SU-DHL-6 (cell line): ENCODE results near the gene VRK3.

Experiments used
- H2AFZ ChIP-seq: fragments of 200-600 bp; sonication (generic); 2 replicates; pipeline ENCODE4 v1.6.1; 2014; ENCODE audit warnings: low read depth, mild to moderate bottlenecking, moderate library complexity, mixed read lengths, antibody characterized with exemption, low read length; ENCODE audit not compliant: severe bottlenecking
- H3F3A ChIP-seq: fragments of 200-600 bp; shearing (Covaris generic); 2 replicates; pipeline ENCODE4 v1.6.0; 2016; ENCODE audit warnings: antibody characterized with exemption, mild to moderate bottlenecking; ENCODE audit not compliant: insufficient read depth
- H3K27ac ChIP-seq: fragments of 200-600 bp; sonication (generic); 2 replicates; pipeline ENCODE4 v1.5.1; 2016; ENCODE audit warnings: low read depth, mild to moderate bottlenecking, low read length, moderate library complexity, mixed read lengths
- H3K27me3 ChIP-seq: fragments of 200-600 bp; sonication (generic), shearing (Covaris generic); 2 replicates; pipeline ENCODE4 v1.6.0; 2014; ENCODE audit warnings: mild to moderate bottlenecking, low read length
- H3K36me3 ChIP-seq: fragments of 200-600 bp; sonication (generic); 2 replicates; pipeline ENCODE4 v1.6.1; 2014; ENCODE audit warnings: mild to moderate bottlenecking, low read length, mixed read lengths
- H3K4me2 ChIP-seq: fragments of 300-600, 200-600 bp; shearing (Covaris generic), sonication (generic); 2 replicates; pipeline ENCODE4 v1.6.0; 2014; ENCODE audit warnings: low read length, low read depth, mild to moderate bottlenecking; ENCODE audit not compliant: poor library complexity, severe bottlenecking
- H3K4me3 ChIP-seq: fragments of 200-600 bp; sonication (generic); 2 replicates; pipeline ENCODE4 v1.5.1; 2014; ENCODE audit warnings: antibody characterized with exemption, low read length, mild to moderate bottlenecking, mixed read lengths; ENCODE audit not compliant: insufficient read depth, poor library complexity, severe bottlenecking
- H3K79me2 ChIP-seq: fragments of 200-600 bp; sonication (generic); 2 replicates; pipeline ENCODE4 v1.6.1; 2014; ENCODE audit warnings: mild to moderate bottlenecking, low read length, moderate library complexity; ENCODE audit not compliant: insufficient read depth
- H3K9ac ChIP-seq: fragments of 200-600 bp; sonication (generic); 2 replicates; pipeline ENCODE4 v1.7.0; 2014; ENCODE audit warnings: mild to moderate bottlenecking, low read length
- H3K9me2 ChIP-seq: fragments of 200-600 bp; sonication (generic); replicated peaks from 2 replicates; pipeline ENCODE4 v1.6.1; 2014; ENCODE audit warnings: low read length; ENCODE audit not compliant: insufficient read depth
- H3K9me3 ChIP-seq: fragments of 200-600 bp; sonication (generic); 2 replicates; pipeline ENCODE4 v1.6.1; 2014; ENCODE audit warnings: low read length, mixed read lengths; ENCODE audit not compliant: insufficient read depth
- H4K20me1 ChIP-seq: fragments of 200-600 bp; sonication (generic); 2 replicates; pipeline ENCODE4 v1.6.1; 2014; ENCODE audit warnings: low read depth, mild to moderate bottlenecking, antibody characterized with exemption, low read length, moderate library complexity, mixed read lengths
- EZH2phosphoT487 ChIP-seq: fragments of 200-600 bp; sonication (generic), shearing (Covaris generic); conservative IDR thresholded peaks from 2 replicates; pipeline ENCODE4 v1.6.1; 2018; ENCODE audit warnings: mild to moderate bottlenecking, antibody characterized with exemption, low read length, moderate library complexity, mixed read lengths
- TF ChIP-seq, protein P1 (sequence below): fragments of 200-600 bp; sonication (generic); IDR thresholded peaks from one replicate; pipeline ENCODE4 v1.5.1; 2017; ENCODE audit warnings: antibody characterized with exemption, mild to moderate bottlenecking, low read length, moderate library complexity; ENCODE audit not compliant: insufficient read depth, poor library complexity, severe bottlenecking

Gene VRK3

DNA sequence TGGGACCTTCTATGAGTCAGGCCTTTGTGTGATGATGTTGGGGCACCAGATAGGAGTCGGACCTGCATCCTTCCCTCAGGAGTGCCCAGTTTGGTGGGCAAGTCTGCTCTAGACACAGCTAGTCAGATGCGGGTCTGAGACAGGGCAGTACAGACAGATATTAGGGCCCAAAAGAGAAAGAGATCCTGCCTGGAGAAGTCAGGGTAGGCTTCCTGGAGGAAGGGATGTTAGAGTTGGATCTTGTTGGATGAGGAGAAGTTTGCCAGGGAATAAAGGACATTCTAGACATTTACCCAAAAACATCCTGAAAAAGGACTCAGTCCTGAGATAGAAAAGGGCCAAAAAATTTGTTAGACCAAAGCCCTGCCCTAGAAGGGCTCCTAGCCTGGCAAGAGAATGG is 17.2 kb downstream of the VRK3 start:
- Histone ChIP-seq H3K36me3 (no peaks in the 10 kb centered on the region), H4K20me1 (no peaks in the 10 kb centered on the region), H3K9ac (no peak overlapping the region), H3K27ac (no peak overlapping the region), H3F3A (no peaks in the 10 kb centered on the region), H3K9me2 (no peaks in the 10 kb centered on the region), H3K4me2 (no peak overlapping the region), H2AFZ (no peak overlapping the region), H3K9me3 (no peaks in the 10 kb centered on the region), H3K79me2 (no peaks in the 10 kb centered on the region), H3K27me3 (no peaks in the 10 kb centered on the region), H3K4me3 (no peak overlapping the region)
- no peak for TF ChIP-seq EZH2phosphoT487
- TF ChIP-seq, protein P1, sequence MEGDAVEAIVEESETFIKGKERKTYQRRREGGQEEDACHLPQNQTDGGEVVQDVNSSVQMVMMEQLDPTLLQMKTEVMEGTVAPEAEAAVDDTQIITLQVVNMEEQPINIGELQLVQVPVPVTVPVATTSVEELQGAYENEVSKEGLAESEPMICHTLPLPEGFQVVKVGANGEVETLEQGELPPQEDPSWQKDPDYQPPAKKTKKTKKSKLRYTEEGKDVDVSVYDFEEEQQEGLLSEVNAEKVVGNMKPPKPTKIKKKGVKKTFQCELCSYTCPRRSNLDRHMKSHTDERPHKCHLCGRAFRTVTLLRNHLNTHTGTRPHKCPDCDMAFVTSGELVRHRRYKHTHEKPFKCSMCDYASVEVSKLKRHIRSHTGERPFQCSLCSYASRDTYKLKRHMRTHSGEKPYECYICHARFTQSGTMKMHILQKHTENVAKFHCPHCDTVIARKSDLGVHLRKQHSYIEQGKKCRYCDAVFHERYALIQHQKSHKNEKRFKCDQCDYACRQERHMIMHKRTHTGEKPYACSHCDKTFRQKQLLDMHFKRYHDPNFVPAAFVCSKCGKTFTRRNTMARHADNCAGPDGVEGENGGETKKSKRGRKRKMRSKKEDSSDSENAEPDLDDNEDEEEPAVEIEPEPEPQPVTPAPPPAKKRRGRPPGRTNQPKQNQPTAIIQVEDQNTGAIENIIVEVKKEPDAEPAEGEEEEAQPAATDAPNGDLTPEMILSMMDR = no peak

DNA sequence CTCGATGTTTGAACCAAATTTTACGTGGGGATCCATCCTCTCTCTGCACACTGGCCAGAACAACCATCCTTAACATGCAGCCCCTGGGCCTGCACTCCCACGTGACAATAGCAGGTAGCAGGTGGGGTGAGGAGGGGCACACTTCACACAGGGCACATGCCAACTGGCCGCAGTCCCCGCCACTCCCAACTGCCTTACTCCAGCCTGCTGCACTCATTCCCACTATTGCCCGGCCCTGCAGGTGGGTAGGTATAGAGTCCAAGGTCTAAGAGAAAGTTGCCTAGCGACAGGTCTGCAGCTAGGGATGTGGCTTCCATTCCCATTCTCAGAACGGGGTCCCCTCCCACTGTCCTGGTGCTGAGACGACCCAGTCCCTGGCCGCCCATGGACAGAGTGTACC is 18.0 kb downstream of the VRK3 start:
- Histone ChIP-seq H3K27me3 (no peaks in the 10 kb centered on the region), H3K27ac (no peak overlapping the region), H3F3A (no peaks in the 10 kb centered on the region), H3K9me2 (no peaks in the 10 kb centered on the region), H2AFZ (no peak overlapping the region), H3K9me3 (no peaks in the 10 kb centered on the region), H4K20me1 (no peaks in the 10 kb centered on the region), H3K9ac (no peak overlapping the region), H3K4me2 (no peak overlapping the region), H3K36me3 (no peaks in the 10 kb centered on the region), H3K4me3 (no peak overlapping the region), H3K79me2 (no peaks in the 10 kb centered on the region)
- no peak for TF ChIP-seq EZH2phosphoT487
- TF ChIP-seq, protein P1 = no peak

DNA sequence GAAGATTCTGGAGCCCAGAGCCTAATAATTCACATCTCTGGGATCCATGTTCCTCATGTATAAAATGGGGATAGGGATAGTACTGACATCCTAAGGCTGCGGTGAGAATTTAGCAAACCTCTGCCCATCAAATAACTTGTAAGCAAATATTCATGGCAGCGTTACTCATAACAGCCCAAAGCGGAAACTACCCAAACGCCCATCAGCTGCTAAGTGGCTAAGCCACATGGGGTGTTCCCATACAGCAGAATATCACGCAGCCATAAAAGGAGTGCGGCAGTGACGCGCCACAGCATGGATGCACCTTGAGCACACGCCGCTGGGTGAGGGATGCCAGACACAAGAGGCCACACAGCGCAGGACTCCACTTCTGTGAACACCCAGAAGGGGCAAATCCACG is 19.7 kb downstream of the VRK3 start:
- no peak overlapping the region for H3K27ac ChIP-seq
- H3F3A ChIP-seq = no peaks in the 10 kb centered on the region
- no peak overlapping the region for H3K9ac ChIP-seq
- H3K27me3 ChIP-seq = no peaks in the 10 kb centered on the region
- no peaks in the 10 kb centered on the region for H3K36me3 ChIP-seq
- no peaks in the 10 kb centered on the region for H3K79me2 ChIP-seq
- no peaks in the 10 kb centered on the region for H4K20me1 ChIP-seq
- H3K4me3 ChIP-seq = no peak overlapping the region
- no peak overlapping the region for H3K4me2 ChIP-seq
- no peaks in the 10 kb centered on the region for H3K9me3 ChIP-seq
- no peak overlapping the region for H2AFZ ChIP-seq
- no peak for TF ChIP-seq EZH2phosphoT487
- TF ChIP-seq, protein P1 = no peak
- H3K9me2 ChIP-seq = no peaks in the 10 kb centered on the region
